Muscle of back (tissue), 11 donors: ENCODE results near the gene PDIA6. TPM values are rescaled to one million over a fixed set of nuclear protein-coding genes. Genes with fewer than 3 reads are reported as not detected.

ENCODE experiments used
- DNase-seq, 3 donors: peaks; one replicate each; pipeline versions ENCODE4 v3.0.0 to v3.0.0-alpha.2; 2013
- polyA plus RNA-seq, 10 donors: library from polyadenylated mRNA; unstranded; fragments of 120-200 nt; gene quantifications; one replicate each; pipeline ENCODE4 v1.2.1, GENCODE V29; 2013; ENCODE audit not compliant: insufficient read length in 10 of 10

Gene PDIA6
- polyA plus RNA-seq, 10 donors: 123 to 213 (median 143) TPM

- DNase-seq: no peak
Observed at GRCh38 chr2:10770956-10771750, 41.4 kb downstream of the PDIA6 start.

GRCh38 chr2:10768063-10768507 is 44.5 kb downstream of the PDIA6 start:
- no peak for DNase-seq

- no peak for DNase-seq
Observed at GRCh38 chr2:10765914-10766313, 46.7 kb downstream of the PDIA6 start.

- no peak for DNase-seq
Observed at GRCh38 chr2:10765461-10765860, 47.1 kb downstream of the PDIA6 start.

GRCh38 chr2:10764896-10765295 is 47.7 kb downstream of the PDIA6 start:
- no peak for DNase-seq

- DNase-seq: no peak
Observed at GRCh38 chr2:10764096-10764785, 48.3 kb downstream of the PDIA6 start.

GRCh38 chr2:10763461-10763800 is 49.2 kb downstream of the PDIA6 start:
- DNase-seq: no peak

- no peak for DNase-seq
Observed at GRCh38 chr2:10762651-10763460, 49.7 kb downstream of the PDIA6 start.

- no peak for DNase-seq
Observed at GRCh38 chr2:10761591-10761990, 51.0 kb downstream of the PDIA6 start.

- DNase-seq: no peak
Observed at GRCh38 chr2:10760794-10761504, 51.6 kb downstream of the PDIA6 start.

- no peak for DNase-seq
Observed at GRCh38 chr2:10759151-10759714, 53.4 kb downstream of the PDIA6 start.

- no peak for DNase-seq
Observed at GRCh38 chr2:10757814-10758286, 54.7 kb downstream of the PDIA6 start.

- DNase-seq: no peak
Observed at GRCh38 chr2:10755621-10756020, 57.0 kb downstream of the PDIA6 start.

GRCh38 chr2:10753876-10754275 is 58.7 kb downstream of the PDIA6 start:
- no peak for DNase-seq

- DNase-seq: no peak
Observed at GRCh38 chr2:10753156-10753555, 59.4 kb downstream of the PDIA6 start.

- DNase-seq: no peak
Observed at GRCh38 chr2:10752236-10752635, 60.3 kb downstream of the PDIA6 start.

GRCh38 chr2:10750610-10751009 is 62.0 kb downstream of the PDIA6 start:
- no peak for DNase-seq

GRCh38 chr2:10742666-10743065 is 69.9 kb downstream of the PDIA6 start:
- no peak for DNase-seq

- no peak for DNase-seq
Observed at GRCh38 chr2:10741139-10741538, 71.4 kb downstream of the PDIA6 start.

- no peak for DNase-seq
Observed at GRCh38 chr2:10740226-10740625, 72.4 kb downstream of the PDIA6 start.

GRCh38 chr2:10738192-10738591 is 74.4 kb downstream of the PDIA6 start:
- DNase-seq: no peak
